HepG2 (cell line): ENCODE results near the gene SRPRA. TPM values are rescaled to one million over a fixed set of nuclear protein-coding genes. Genes with fewer than 3 reads are reported as not detected.

Experiments used
- AKAP8 ChIP-seq: sonication (generic); formaldehyde crosslinking; IDR thresholded peaks from 2 replicates; pipeline ENCODE4 v1.5.1; 2020; ENCODE audit warnings: mild to moderate bottlenecking, missing genetic modification reagents
- ATF5 ChIP-seq: sonication (generic); formaldehyde crosslinking; IDR thresholded peaks from 2 replicates; pipeline ENCODE4 v1.4.0; 2020; ENCODE audit warnings: mild to moderate bottlenecking, low read depth, missing genetic modification reagents
- HHEX ChIP-seq: IDR thresholded peaks from 2 replicates; pipeline ENCODE4 v1.6.1; 2016; ENCODE audit warnings: control low read depth
- MIXL1 ChIP-seq: IDR thresholded peaks from 2 replicates; pipeline ENCODE4 v1.6.1; 2016
- MZF1 ChIP-seq: sonication (generic); formaldehyde crosslinking; IDR thresholded peaks from 2 replicates; pipeline ENCODE4 v1.8.1; 2023; ENCODE audit warnings: mild to moderate bottlenecking, missing genetic modification reagents, borderline replicate concordance
- SP140L ChIP-seq: sonication (generic); formaldehyde crosslinking; IDR thresholded peaks from 2 replicates; pipeline ENCODE4 v1.4.0; 2020; ENCODE audit warnings: missing genetic modification reagents, borderline replicate concordance
- TARDBP ChIP-seq: sonication (generic); formaldehyde crosslinking; IDR thresholded peaks from 2 replicates; pipeline ENCODE4 v1.8.0; 2022; ENCODE audit warnings: mild to moderate bottlenecking, missing genetic modification reagents
- TCF12 ChIP-seq, 2 experiments: fragments of 450-650 bp in 1 of 2; sonication (generic) in 1 of 2; formaldehyde crosslinking in 1 of 2; IDR thresholded peaks; 2 replicates each; pipeline versions ENCODE4 v1.6.1 to v1.8.0; 2017 to 2022; ENCODE audit warnings: antibody characterized with exemption in 1 of 2, mild to moderate bottlenecking in 1 of 2, missing genetic modification reagents in 1 of 2, moderate library complexity in 1 of 2
- TEAD3 ChIP-seq: optimal IDR thresholded peaks from 2 replicates; pipeline ENCODE3; 2016; ENCODE audit warnings: borderline replicate concordance
- ZBED4 ChIP-seq: sonication (generic); formaldehyde crosslinking; IDR thresholded peaks from 2 replicates; pipeline ENCODE4 v1.4.0; 2020; ENCODE audit warnings: missing genetic modification reagents, borderline replicate concordance
- ZBTB10 ChIP-seq: sonication (generic); formaldehyde crosslinking; IDR thresholded peaks from 2 replicates; pipeline ENCODE4 v1.4.0; 2020; ENCODE audit warnings: missing genetic modification reagents, borderline replicate concordance
- ZBTB3 ChIP-seq: sonication (generic); formaldehyde crosslinking; IDR thresholded peaks from 2 replicates; pipeline ENCODE4 v1.4.0; 2020; ENCODE audit warnings: low read depth, mild to moderate bottlenecking, moderate library complexity, missing genetic modification reagents, borderline replicate concordance
- ZNF441 ChIP-seq: sonication (generic); formaldehyde crosslinking; IDR thresholded peaks from 2 replicates; pipeline ENCODE4 v1.7.0; 2021; ENCODE audit warnings: missing genetic modification reagents, borderline replicate concordance
- polyA plus RNA-seq, 8 experiments: library from polyadenylated mRNA; depleted of rRNA in 3 of 8; stranded (reverse) in 7 of 8; unstranded in 1 of 8; fragments of >200 nt; fragmentation: Illumina TruSeq in 4 of 8; extraction: Trizol in 4 of 8; gene quantifications; 2 replicates each; pipeline versions ENCODE4 v1.2.1 to v1.2.3, GENCODE V29; 2011 to 2016; ENCODE audit warnings: low read depth in 4 of 8, missing spikeins in 1 of 8, mixed read lengths in 1 of 8; ENCODE audit not compliant: insufficient read depth in 1 of 8
- total RNA-seq, 5 experiments: library from RNA; depleted of rRNA; stranded (reverse); fragments of >200 nt; fragmentation: Illumina TruSeq; extraction: Trizol; gene quantifications; 2 replicates each; pipeline ENCODE4 v1.2.3, GENCODE V29; 2016; ENCODE audit warnings: low read depth in 1 of 5
- TF ChIP-seq, protein P1 (sequence below): sonication (generic); formaldehyde crosslinking; IDR thresholded peaks from 2 replicates; pipeline ENCODE4 v1.4.0; 2020; ENCODE audit warnings: mild to moderate bottlenecking, missing genetic modification reagents
- TF ChIP-seq, protein P2 (sequence below): sonication (generic); formaldehyde crosslinking; IDR thresholded peaks from 2 replicates; pipeline ENCODE4 v1.5.0; 2020; ENCODE audit warnings: mild to moderate bottlenecking, missing genetic modification reagents

SRPRA gene
- total and polyA plus RNA-seq, 2 of the 13 experiments (the other 11 are each of a cell fraction or from before 2014, with no cell fraction given) = 27.7 to 64.6 TPM

DNA sequence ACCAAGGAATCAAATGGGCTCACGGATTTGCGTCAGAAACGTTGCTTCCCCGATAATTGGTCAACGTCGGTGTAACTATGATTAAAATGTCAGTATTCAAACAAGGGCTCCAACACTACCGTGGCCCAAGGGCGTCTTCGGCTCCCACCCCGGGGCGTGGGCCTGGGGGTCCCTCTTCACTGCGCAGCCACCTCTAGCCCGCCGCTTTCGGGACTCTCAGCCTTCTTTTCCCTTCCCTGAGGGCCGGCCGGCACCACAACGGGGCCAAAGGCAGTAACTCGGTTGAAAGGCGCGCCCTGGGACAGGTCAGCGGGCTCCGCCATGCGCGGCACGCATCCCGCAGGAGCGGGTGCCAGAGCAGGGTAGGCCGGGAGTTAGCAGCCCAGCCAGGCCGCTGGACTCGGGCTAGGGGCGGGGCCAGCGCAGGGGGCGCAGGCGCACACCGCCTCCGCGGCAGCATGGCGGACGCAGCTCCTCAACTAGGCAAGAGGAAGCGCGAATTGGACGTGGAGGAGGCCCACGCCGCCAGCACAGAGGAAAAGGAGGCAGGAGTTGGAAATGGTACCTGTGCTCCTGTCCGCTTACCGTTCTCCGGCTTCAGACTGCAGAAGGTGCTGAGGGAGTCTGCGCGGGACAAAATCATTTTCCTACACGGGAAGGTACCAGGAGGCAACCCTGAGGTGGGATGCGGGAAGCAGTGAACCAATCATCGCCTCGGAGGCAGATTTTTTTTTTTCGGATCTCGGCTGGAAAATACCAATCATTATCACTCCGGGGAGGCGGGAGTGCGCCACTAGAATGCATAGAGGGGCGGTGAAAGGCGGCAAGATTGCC is 35.1 kb upstream of the SRPRA start, which contains the start of gene DCPS (continued):
- TF ChIP-seq TEAD3 (CRISPR knock-in tag) = peak; percentile 75
- TF ChIP-seq TCF12 (IDR thresholded peaks at IDR 0.05) = no peak
- 0 out of 2 replicates have a peak, but pooled peaks have one; percentile 15 for TF ChIP-seq TCF12 (CRISPR knock-in tag; IDR thresholded peaks at IDR 0.05)
- peak; percentile 93 for TF ChIP-seq ZNF441
- TF ChIP-seq TARDBP (CRISPR knock-in tag) = peak; percentile 65
- TF ChIP-seq ATF5 (CRISPR knock-in tag) = 0 out of 2 replicates have a peak, but pooled peaks have one; percentile 63
- TF ChIP-seq ZBTB3 = peak; percentile 54; the same call in 1 of the 2 replicates
- TF ChIP-seq MIXL1 = peak; percentile 72
- peak; percentile 86 for TF ChIP-seq ZBED4
- no peak for TF ChIP-seq ZBTB10 (CRISPR knock-in tag)
- TF ChIP-seq, protein P1, sequence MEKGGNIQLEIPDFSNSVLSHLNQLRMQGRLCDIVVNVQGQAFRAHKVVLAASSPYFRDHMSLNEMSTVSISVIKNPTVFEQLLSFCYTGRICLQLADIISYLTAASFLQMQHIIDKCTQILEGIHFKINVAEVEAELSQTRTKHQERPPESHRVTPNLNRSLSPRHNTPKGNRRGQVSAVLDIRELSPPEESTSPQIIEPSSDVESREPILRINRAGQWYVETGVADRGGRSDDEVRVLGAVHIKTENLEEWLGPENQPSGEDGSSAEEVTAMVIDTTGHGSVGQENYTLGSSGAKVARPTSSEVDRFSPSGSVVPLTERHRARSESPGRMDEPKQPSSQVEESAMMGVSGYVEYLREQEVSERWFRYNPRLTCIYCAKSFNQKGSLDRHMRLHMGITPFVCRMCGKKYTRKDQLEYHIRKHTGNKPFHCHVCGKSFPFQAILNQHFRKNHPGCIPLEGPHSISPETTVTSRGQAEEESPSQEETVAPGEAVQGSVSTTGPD (CRISPR knock-in tag) = no peak
- TF ChIP-seq, protein P2, sequence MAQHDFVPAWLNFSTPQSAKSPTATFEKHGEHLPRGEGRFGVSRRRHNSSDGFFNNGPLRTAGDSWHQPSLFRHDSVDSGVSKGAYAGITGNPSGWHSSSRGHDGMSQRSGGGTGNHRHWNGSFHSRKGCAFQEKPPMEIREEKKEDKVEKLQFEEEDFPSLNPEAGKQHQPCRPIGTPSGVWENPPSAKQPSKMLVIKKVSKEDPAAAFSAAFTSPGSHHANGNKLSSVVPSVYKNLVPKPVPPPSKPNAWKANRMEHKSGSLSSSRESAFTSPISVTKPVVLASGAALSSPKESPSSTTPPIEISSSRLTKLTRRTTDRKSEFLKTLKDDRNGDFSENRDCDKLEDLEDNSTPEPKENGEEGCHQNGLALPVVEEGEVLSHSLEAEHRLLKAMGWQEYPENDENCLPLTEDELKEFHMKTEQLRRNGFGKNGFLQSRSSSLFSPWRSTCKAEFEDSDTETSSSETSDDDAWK (CRISPR knock-in tag) = no peak
- peak; percentile 90 for TF ChIP-seq AKAP8 (CRISPR knock-in tag)
- 0 out of 2 replicates have a peak, but pooled peaks have one; percentile 61 for TF ChIP-seq MZF1
- TF ChIP-seq SP140L = 0 out of 2 replicates have a peak, but pooled peaks have one; percentile 32
- no peak for TF ChIP-seq HHEX (CRISPR knock-in tag)
